GM19240 (cell line): ENCODE results near the gene UBE4A.

Experiments used
- DNase-seq: peaks from one replicate; pipeline ENCODE4 v3.0.0; 2011; ENCODE audit warnings: low spot score; ENCODE audit not compliant: insufficient read length

The UBE4A gene

GRCh38 chr11:118436639-118437207 lies 77.3 kb downstream of the UBE4A start:
- DNase-seq = no peak

GRCh38 chr11:118437208-118438125 lies 78.1 kb downstream of the UBE4A start:
- no peak for DNase-seq

DNA sequence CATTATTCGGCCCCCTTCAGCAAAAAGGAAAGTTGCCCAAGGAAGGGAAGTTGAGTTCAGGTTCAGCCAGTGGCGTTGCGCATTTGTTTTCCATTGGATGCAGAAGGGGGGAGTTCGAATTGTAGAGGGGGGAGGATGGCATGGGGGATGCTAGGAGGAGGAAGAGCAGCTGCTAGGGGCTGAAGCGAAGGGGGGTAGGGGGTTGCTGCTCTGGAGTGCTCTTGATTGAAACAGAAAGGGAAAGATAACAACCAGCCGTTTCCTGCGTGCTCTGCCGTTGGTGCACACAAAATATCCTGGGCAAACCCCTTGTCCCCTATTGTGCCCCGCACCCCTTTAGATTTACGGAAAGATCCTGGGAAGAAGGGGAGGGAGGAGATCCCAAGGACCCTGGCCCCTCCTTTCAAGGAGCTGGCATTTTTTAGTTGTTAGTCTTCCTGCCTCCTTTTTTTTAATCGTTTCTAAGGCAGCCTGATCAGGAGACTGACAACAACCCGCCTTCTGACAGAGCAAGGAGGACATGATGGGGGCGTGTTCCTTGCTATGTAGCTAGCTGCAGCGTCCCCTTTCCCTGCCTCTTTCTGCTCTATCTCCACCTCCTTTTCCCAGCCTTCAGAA lies 79.0 kb downstream of the UBE4A start:
- no peak for DNase-seq

GRCh38 chr11:118439646-118440045 lies 80.2 kb downstream of the UBE4A start:
- no peak for DNase-seq

- DNase-seq = no peak
Measured at GRCh38 chr11:118441770-118442275, 82.4 kb downstream of the UBE4A start.

GRCh38 chr11:118442301-118442700 lies 82.9 kb downstream of the UBE4A start:
- no peak for DNase-seq

DNA sequence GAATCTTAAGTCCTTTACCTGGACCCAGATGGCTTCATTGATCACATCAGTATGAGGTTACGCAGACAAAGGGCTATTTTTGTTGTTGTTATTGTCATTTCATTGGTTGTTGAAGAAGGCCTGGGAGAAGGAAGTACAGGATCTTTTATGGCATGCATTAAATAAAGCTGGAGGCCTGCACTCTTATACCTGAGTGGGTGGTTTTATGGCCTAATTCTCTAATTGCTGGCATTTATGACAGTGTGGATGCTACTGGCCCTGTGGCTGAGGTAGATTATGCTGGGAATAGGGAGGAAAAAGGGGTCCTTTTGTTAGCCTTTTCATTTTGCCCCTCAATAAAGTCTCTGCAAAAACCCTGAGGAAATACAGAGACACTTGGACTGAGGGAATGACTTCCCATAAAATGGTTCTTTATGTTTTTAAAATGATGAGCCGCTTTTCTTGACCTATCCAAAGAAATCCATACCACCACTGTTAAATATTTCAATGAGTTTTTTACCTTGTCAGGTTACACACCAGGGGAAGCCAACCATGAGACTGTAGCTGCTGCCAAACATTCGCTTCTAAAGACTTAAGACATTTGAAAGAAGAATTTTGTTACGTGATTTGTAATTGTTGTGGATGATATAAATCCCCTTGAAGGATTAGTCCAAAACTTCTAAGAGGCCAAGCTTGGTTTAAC lies 83.6 kb downstream of the UBE4A start:
- no peak for DNase-seq

GRCh38 chr11:118443590-118444218 lies 84.3 kb downstream of the UBE4A start:
- no peak for DNase-seq

DNA sequence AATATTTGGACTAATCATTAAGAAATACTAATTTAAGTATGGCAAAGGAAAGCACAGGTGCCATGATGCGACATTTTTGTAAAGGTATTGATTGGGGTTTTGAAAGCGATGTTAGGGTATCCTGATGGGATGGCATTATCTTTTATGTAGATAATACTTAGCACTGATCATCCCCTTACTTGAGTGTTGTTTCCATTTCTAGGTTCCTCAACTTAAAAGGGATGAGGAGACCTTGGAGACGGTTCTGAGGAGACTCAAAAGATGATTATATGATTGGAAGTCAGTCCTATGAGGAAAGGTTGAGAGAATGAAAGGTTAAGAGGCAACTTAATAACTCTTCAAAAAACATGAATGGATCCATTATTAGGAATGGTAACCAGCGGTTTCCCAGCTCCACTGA lies 88.0 kb downstream of the UBE4A start:
- no peak for DNase-seq

GRCh38 chr11:118448294-118448693 lies 88.9 kb downstream of the UBE4A start:
- no peak for DNase-seq
